Measurements from ENCODE around the gene SNRNP70.
A peak's percentile ranks its signal among the peaks of the same experiment; 100 is the strongest.
"Not testable (repeated sequence)": the region's sequence is repeated elsewhere in the genome, so short reads cannot be mapped to it uniquely, and the experiment has no call there.

Gene SNRNP70

GRCh38 chr19:49120868-49121267 lies 35.6 kb downstream of the SNRNP70 start:
- peak; percentile 49 for DNase-seq (ENCODE audit: low spot score)

- not testable (repeated sequence) for DNase-seq (ENCODE audit: low spot score)
Observed at GRCh38 chr19:49121841-49122240, 36.6 kb downstream of the SNRNP70 start.

GRCh38 chr19:49123285-49123684 lies 38.0 kb downstream of the SNRNP70 start:
- not testable (repeated sequence) for DNase-seq (ENCODE audit: low spot score)

GRCh38 chr19:49125025-49125731 lies 39.9 kb downstream of the SNRNP70 start:
- no peak for DNase-seq (ENCODE audit: low spot score)

GRCh38 chr19:49126575-49126974 lies 41.3 kb downstream of the SNRNP70 start:
- DNase-seq (ENCODE audit: low spot score) = no peak

GRCh38 chr19:49127225-49127624 lies 42.0 kb downstream of the SNRNP70 start:
- DNase-seq (ENCODE audit: low spot score) = not testable (repeated sequence)

- DNase-seq (ENCODE audit: low spot score) = peak; percentile 97
Observed at GRCh38 chr19:49127674-49128544, 42.7 kb downstream of the SNRNP70 start.

- no peak for DNase-seq (ENCODE audit: low spot score)
Observed at GRCh38 chr19:49128545-49129237, 43.4 kb downstream of the SNRNP70 start.

GRCh38 chr19:49129238-49129583 lies 44.0 kb downstream of the SNRNP70 start:
- DNase-seq (ENCODE audit: low spot score) = no peak

GRCh38 chr19:49130325-49130724 lies 45.1 kb downstream of the SNRNP70 start:
- no peak for DNase-seq (ENCODE audit: low spot score)

- DNase-seq (ENCODE audit: low spot score) = no peak
Observed at GRCh38 chr19:49132974-49133609, 47.8 kb downstream of the SNRNP70 start.

GRCh38 chr19:49133621-49134454 lies 48.6 kb downstream of the SNRNP70 start:
- peak; percentile 58 for DNase-seq (ENCODE audit: low spot score)

GRCh38 chr19:49135686-49136085 lies 50.4 kb downstream of the SNRNP70 start:
- no peak for DNase-seq (ENCODE audit: low spot score)

GRCh38 chr19:49136771-49137171 lies 51.5 kb downstream of the SNRNP70 start:
- DNase-seq (ENCODE audit: low spot score) = no peak

GRCh38 chr19:49140951-49141350 lies 55.7 kb downstream of the SNRNP70 start:
- no peak for DNase-seq (ENCODE audit: low spot score)

GRCh38 chr19:49141352-49141751 lies 56.1 kb downstream of the SNRNP70 start:
- DNase-seq (ENCODE audit: low spot score) = no peak

GRCh38 chr19:49142866-49143335 lies 57.6 kb downstream of the SNRNP70 start:
- peak; percentile 94 for DNase-seq (ENCODE audit: low spot score)

- DNase-seq (ENCODE audit: low spot score) = peak; percentile 90
Observed at GRCh38 chr19:49145573-49146407, 60.5 kb downstream of the SNRNP70 start.

- not testable (repeated sequence) for DNase-seq (ENCODE audit: low spot score)
Observed at GRCh38 chr19:49146408-49146770, 61.1 kb downstream of the SNRNP70 start.

GRCh38 chr19:49148044-49148682 lies 62.9 kb downstream of the SNRNP70 start:
- DNase-seq (ENCODE audit: low spot score) = no peak

Data from NAMALWA (cell line).